Germinal center (tissue), 1 donor: ENCODE results near the gene ATP6V0C.

Source experiments
- DNase-seq: peaks from one replicate; pipeline ENCODE4 v3.0.0; 2012; ENCODE audit warnings: mixed read lengths, low spot score

ATP6V0C gene

GRCh38 chr16:2490190-2491105 is 23.3 kb upstream of the ATP6V0C start:
- no peak for DNase-seq

- DNase-seq, result no peak
Measured at GRCh38 chr16:2492292-2492691, 21.5 kb upstream of the ATP6V0C start.

- DNase-seq, result no peak
Measured at GRCh38 chr16:2493605-2494004, 20.1 kb upstream of the ATP6V0C start.

- no peak for DNase-seq
Measured at GRCh38 chr16:2494616-2495015, 19.1 kb upstream of the ATP6V0C start.

GRCh38 chr16:2495041-2495440 is 18.7 kb upstream of the ATP6V0C start:
- DNase-seq, result no peak

DNA sequence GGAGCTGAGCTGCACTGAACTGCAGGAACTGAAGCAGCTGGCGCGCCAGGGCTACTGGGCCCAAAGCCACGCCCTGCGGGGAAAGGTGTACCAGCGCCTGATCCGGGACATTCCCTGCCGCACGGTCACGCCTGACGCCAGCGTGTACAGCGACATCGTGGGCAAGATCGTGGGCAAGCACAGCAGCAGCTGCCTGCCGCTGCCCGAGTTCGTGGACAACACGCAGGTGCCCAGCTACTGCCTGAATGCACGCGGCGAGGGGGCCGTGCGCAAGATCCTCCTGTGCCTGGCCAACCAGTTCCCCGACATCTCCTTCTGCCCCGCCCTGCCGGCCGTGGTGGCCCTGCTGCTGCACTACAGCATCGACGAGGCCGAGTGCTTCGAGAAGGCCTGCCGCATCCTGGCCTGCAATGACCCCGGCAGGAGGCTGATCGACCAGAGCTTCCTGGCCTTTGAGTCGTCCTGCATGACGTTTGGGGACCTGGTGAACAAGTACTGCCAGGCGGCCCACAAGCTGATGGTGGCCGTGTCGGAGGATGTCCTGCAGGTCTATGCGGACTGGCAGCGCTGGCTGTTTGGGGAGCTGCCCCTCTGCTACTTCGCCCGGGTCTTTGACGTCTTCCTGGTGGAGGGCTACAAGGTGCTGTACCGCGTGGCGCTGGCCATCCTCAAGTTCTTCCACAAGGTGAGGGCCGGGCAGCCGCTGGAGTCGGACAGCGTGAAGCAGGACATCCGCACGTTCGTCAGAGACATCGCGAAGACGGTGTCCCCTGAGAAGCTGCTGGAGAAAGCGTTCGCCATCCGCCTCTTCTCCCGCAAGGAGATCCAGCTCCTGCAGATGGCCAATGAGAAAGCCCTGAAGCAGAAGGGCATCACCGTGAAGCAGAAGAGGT is 17.3 kb upstream of the ATP6V0C start:
- DNase-seq, result no peak

DNA sequence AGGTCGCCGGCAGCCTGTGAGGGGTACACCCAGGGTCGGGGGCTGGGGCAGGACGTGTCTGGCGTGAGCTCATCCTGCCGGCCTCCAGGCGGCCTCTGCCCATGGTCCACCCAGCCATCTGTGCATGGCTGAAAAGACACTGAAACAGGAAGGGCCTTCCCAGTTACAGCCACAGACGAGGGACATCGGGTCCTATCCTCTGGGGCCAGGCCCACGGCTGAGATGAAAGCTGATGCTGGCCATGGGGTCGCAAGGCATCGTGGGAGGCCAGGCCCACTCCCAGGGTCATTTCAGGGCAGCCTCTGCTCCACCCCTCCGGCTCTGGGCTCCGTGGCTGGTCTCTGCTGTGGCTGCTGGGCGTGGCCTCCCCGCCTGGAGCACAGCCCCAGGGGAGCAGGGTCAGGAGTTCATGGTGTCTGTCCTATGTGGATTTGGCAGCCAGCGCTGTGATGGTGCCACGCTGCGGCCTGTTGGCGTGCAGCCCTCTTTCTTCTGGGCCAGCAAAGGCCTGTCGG is 16.6 kb upstream of the ATP6V0C start:
- no peak for DNase-seq

DNA sequence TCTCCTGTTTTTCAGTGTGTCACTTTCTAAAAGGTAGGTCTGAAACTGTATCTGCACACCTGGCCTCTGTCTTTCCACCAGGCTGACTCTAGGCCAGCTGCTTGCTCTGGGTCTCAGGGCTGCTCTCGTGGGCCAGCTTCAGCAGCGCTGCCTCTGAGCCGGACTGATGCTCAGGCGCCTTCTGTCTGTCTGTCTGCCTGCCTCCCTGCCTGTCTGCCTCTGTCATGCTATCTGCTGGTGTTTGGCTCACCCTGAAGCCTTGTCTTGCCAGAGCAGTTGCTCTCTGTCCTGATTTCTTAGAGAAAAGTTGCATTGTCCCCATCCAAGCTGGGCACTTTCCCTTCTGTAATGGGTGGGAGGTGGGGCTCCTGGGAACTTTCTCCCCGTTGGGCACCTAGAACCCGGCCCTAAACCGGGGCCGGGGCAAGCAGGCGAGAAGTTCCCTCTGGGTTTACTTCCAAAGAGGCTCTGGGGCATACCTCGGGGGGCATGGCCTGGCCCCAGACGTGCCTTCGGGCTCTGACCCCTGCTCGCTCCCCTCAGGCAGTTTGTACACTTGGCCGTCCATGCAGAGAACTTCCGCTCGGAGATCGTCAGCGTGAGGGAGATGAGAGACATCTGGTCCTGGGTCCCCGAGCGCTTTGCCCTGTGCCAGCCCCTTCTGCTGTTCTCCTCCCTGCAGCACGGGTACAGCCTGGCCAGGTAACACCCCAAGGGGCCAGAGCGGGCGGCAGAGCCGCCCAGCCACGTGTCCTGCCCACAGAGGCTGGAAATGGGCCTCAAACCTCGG is 15.9 kb upstream of the ATP6V0C start:
- no peak for DNase-seq

DNA sequence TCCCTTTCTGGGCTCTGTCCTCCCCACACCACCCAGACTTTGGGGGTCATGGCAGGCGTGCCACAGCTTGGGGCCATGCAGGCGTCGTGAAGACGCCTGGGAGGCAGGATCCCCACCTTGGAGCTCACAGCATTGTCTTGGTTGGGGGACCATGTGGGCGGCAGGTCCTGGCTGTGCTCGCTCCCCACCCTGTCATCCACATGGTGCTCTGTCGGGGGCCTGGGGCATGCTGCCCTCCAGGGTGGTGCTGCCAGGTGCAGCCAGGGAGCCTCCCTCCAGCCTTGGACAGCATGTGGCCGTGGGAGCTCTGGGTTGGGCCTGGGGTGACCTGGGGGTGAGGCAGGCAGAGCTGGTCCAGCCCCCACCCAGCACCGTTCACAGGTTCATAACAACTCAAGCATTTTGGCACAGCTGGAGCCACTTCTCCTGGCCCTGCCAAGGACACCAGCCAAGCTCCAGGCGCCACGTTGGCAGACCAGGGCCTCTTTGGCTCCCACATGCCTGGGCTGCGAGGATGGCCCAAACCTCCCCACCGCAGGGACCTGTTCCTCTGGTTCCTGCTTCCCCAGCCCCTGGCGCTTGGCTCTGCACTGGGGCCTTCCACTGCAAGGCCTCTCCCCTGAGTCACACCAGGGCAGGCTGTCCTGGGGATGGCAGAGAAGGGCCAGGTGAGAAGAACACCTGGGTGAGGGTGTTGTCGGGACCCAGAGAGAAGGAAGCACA is 15.1 kb upstream of the ATP6V0C start:
- DNase-seq, result no peak

DNA sequence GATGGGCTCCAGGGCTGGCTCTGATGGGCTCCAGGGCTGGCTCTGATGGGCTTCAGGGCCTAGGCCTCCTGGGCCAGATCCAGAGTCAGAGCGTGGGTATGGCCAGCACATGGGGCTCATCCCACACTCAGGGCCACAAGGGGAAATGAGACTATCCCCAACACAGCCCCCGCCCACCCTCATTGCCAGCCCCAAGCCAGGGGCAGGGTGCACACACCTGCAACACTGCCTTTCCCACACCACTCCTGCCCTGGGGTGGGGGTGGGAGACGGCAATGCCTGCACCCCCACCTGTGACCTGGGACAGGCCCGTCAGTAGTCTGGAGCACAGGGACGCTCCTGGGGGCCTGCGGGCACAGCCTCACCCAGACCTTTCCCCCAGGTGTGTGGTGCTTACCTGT is 14.3 kb upstream of the ATP6V0C start:
- DNase-seq, result no peak

GRCh38 chr16:2499890-2500429 is 13.8 kb upstream of the ATP6V0C start:
- no peak for DNase-seq

DNA sequence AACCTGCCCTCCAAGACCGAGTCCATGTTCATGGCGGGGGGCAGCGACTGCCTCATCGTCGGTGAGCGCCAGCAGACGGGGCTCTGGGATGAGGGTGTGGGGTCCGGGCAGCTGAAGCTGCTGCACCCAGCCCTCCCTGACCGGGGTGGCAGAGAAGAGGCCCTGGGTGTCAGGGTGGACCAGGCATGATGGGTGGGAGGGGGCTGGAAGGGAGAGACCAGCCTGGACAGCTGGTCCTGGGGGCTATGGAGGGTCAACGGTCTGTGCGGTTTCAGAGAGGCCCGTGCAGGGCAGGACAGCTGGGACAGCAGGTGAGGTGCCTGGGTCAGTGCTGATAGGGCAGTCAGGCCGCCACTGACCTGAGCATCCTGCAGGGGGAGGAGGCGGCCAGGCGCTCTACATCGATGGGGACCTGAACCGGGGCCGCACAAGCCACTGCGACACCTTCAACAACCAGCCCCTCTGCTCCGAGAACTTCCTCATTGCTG is 13.3 kb upstream of the ATP6V0C start:
- DNase-seq, result no peak

GRCh38 chr16:2500918-2501750 is 12.6 kb upstream of the ATP6V0C start:
- DNase-seq, result peak; percentile 82

- no peak for DNase-seq
Measured at GRCh38 chr16:2501946-2502895, 11.5 kb upstream of the ATP6V0C start.

DNA sequence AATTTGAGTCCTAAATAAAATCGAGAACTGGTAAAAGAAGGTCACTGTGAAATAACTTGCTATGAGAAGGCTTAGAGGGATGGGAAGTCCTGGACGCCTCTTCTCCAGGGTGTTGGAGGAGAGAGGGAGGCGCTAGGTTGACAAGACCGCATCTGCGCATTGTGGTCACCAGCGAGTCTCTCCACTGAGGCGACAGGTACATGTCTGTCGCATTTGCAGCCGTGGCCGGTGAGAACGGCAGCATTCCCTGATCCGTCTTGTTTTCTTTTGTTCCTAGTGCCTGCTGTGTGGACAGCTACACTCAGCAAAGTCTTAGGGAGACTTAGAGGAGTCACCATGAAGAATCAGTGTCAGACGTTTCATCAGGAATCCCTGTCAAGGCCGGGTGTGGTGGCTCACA is 8.1 kb upstream of the ATP6V0C start:
- no peak for DNase-seq

DNA sequence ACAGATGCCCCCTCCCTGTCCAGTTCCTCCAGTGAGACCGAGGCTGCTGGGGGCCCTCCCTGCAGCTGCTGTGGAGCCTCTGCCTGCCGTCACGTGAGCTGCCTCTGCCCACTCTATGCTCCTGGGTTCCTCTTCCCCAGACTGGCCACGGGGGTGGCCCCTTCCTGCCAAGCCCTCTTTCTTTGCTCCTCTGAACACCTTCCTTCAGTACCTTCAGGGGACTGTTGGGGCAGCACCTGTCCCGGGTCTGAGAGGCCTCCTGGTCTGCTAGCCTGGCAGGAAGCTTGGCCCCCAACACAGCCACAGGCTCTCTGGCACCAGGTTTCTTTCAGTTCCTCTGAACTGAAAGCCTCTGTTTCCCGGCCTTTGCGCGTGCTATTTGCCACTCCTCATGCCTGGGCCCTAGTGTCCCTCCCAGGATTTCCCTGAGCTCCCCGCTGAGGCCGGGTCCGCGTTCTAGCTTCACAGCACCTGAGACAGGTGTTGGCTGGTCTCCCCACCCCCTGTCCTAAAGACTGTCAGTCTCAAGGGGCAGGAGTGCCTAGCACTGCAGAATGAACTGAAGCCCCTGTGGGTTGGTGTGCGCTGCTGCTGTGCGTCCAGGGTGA is 6.6 kb upstream of the ATP6V0C start:
- peak; percentile 82 for DNase-seq

GRCh38 chr16:2507665-2508064 is 6.1 kb upstream of the ATP6V0C start:
- no peak for DNase-seq

GRCh38 chr16:2508722-2509400 is 4.9 kb upstream of the ATP6V0C start:
- DNase-seq, result no peak
